GM12801 (cell line): Measurements from ENCODE around the gene CORO1C.

Source experiments
- CTCF ChIP-seq: IDR thresholded peaks from one replicate; pipeline ENCODE4 v1.5.1; 2011; ENCODE audit warnings: control low read depth; ENCODE audit not compliant: insufficient read length; ENCODE audit errors: extremely low read depth

The CORO1C gene

GRCh38 chr12:108605690-108606406, 125.5 kb downstream of the CORO1C start:
- no peak for TF ChIP-seq CTCF

- no peak for TF ChIP-seq CTCF
Measured at GRCh38 chr12:108605000-108605689, 126.2 kb downstream of the CORO1C start.

- no peak for TF ChIP-seq CTCF
Measured at GRCh38 chr12:108604208-108604941, 126.9 kb downstream of the CORO1C start.

DNA sequence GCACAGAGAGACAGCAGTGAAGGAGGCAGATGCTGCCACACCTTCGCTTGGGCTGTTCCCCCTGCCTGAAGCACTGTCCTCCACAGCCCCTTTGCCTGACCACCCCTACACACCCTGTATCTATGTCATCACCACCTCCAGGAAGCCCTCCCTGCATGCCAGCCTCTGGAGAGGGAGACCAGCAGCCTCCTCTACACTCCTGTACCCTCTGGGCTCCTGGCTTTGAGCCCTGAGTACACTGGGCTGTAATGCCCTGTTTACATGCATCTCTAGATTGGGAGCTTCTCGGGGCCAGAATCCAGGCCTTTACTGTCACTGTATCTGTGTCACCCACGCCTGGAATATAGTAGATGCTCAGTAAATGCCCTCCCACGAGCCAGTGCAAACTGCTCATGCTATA, 127.6 kb downstream of the CORO1C start:
- TF ChIP-seq CTCF, result no peak

DNA sequence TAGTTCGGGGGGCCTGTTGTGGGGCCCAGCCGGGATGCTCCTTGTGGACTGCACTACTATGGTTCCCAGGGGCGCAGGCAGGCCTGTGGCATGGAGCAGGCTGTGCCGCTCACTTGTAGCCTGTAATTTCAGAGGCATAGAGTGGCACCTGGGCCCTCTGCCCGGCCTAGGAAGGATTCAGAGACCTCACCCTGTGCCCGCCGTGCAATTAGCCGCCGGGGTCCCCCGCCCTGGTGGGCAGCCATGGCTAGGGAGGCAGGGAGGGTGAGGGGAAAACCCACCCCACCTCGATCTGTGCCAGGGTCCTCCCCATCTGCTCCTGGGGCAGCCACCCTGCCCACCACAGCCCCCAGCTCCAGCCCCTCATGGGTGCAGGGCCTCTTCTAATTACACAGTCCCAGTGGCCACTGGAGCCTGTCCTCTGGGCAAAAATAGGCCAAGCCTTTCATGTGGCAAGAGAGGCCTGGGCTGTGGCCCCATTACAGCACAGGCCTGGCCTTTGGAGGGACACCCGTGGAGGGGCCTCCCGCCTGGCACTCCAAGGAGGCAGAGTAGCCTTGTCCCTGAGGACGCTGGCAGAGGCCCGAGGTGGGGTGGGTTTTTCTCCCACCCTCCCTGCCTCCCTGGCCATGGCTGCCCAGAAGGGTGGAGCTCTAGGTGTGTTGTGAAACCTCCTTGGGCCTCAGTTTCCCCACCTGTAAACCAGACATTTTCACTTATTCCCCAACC, 128.2 kb downstream of the CORO1C start:
- no peak for TF ChIP-seq CTCF

GRCh38 chr12:108602209-108602705, 129.1 kb downstream of the CORO1C start:
- no peak for TF ChIP-seq CTCF

DNA sequence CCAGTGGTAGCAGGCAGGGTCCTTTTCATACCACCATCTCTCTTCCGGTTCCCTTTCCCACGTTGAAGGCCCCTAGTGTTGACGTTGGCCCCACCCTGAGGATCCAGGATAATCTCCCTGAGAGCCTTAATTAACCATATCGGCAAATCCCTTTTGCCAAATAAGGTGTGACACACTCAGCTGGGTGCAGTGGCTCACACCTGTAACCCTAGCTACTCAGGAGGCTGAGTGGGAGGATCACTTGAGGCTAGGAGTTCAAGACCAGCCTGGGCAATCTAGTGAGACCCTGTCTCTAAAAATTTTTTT, 130.7 kb downstream of the CORO1C start:
- TF ChIP-seq CTCF, result no peak
